Fibroblast of the aortic adventitia (primary cell): ENCODE measurements around the gene ST3GAL3. TPM values are rescaled to one million over a fixed set of nuclear protein-coding genes. Genes with fewer than 3 reads are reported as not detected.

Source experiments
- DNase-seq: peaks from one replicate; pipeline ENCODE4 v3.0.0-alpha.2; 2010; ENCODE audit warnings: low read depth
- H3K4me3 ChIP-seq: 2 replicates; pipeline ENCODE4 v1.5.1; 2011; ENCODE audit warnings: low read depth, mild to moderate bottlenecking, control low read depth, low read length, moderate library complexity
- CTCF ChIP-seq: IDR thresholded peaks from 2 replicates; pipeline ENCODE4 v1.5.1; 2011; ENCODE audit warnings: mild to moderate bottlenecking, low read length, control low read depth, inconsistent platforms; ENCODE audit not compliant: insufficient read depth
- total RNA-seq: library from RNA; depleted of rRNA; stranded (reverse); fragments of >200 nt; gene quantifications from 2 replicates; pipeline ENCODE4 v1.2.3, GENCODE V29; 2012; ENCODE audit warnings: low replicate concordance

Gene ST3GAL3
- total RNA-seq, 1 donor = 24.0 TPM

- H3K4me3 ChIP-seq = peak within 1 kb of the TSS; percentile 93
- TF ChIP-seq CTCF = no peak
- peak; percentile 89 for DNase-seq
Measured at GRCh38 chr1:43974443-43975248, 267.3 kb downstream of the ST3GAL3 start, which contains the start of gene ATP6V0B. Gene ATP6V0B, plus strand, starts transcription at chr1:43974960. Its CDS starts 81 bp downstream, at chr1:43975041.

- TF ChIP-seq CTCF = no peak
- H3K4me3 ChIP-seq = peak overlapping the region; percentile 93
- DNase-seq = no peak
Measured at GRCh38 chr1:43975249-43975961, 268.1 kb downstream of the ST3GAL3 start.

DNA sequence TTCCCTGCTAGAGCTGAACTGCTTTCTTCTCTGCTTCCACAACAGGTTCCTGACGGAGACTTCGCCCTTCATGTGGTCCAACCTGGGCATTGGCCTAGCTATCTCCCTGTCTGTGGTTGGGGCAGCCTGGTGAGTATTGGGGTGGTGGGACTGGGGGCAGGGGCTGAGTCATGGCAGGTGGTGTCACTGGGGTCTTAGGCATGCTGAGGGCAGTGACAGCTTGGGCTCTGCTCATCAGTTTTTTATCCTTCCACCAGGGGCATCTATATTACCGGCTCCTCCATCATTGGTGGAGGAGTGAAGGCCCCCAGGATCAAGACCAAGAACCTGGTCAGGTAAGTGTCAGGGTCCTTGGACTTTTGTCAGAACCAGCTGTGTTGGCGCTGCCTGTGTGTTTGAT is 268.7 kb downstream of the ST3GAL3 start:
- no peak for TF ChIP-seq CTCF
- DNase-seq = no peak
- peak overlapping the region; percentile 93 for H3K4me3 ChIP-seq

DNA sequence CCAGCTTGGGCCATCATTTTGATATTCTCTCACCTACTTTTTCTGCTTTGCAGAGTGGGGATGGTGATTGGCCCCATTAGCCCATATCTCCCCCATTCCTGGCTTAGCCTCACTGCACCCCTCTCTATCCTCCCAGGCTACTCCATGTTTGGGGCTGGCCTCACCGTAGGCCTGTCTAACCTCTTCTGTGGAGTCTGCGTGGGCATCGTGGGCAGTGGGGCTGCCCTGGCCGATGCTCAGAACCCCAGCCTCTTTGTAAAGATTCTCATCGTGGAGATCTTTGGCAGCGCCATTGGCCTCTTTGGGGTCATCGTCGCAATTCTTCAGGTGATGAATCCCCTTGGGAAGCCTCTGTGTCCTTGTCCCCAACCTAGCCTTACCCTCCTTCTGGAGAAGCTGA is 269.6 kb downstream of the ST3GAL3 start:
- H3K4me3 ChIP-seq = peak overlapping the region; percentile 93
- no peak for DNase-seq
- no peak for TF ChIP-seq CTCF

- TF ChIP-seq CTCF = no peak
- H3K4me3 ChIP-seq = peak overlapping the region; percentile 74
- DNase-seq = no peak
Measured at GRCh38 chr1:43977376-43978263, 270.3 kb downstream of the ST3GAL3 start.

DNA sequence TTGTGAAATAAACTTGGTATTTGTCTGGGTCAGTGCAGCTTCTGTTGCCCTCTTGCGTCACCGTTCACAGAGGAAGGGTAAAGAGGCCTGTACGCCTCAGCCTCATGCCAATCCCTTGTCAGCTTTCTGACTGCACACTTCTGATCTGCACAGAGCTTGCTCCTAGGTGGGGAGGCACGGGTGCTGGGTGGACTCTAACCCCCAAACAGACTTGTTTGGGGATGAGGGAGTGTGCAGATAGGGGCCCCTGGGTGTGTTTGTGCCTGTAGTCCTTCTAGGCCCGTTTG is 270.9 kb downstream of the ST3GAL3 start:
- peak overlapping the region; percentile 74 for H3K4me3 ChIP-seq
- no peak for DNase-seq
- no peak for TF ChIP-seq CTCF
